ENCODE data around the gene MALT1. TPM values are rescaled to one million over a fixed set of nuclear protein-coding genes. Genes with fewer than 3 reads are reported as not detected.

Gene MALT1
- total RNA-seq, 1 experiment from 2014 or later, result 24.2 TPM

- Histone ChIP-seq H3F3A (ENCODE audit: low read length, unreplicated experiment) (no peaks in the 10 kb centered on the region), H3K27ac (ENCODE audit: low read length) (no peak overlapping the region), H3K9me3 (ENCODE audit: low read length) (no peaks in the 10 kb centered on the region), H3K27me3 (ENCODE audit: low read length) (no peaks in the 10 kb centered on the region), H3K4me3 (ENCODE audit: low read length) (no peak overlapping the region), H3K4me1 (ENCODE audit: insufficient read depth, low read length) (peaks cover 7% of the 10 kb centered on the region), H3K36me3 (ENCODE audit: low read depth, low read length) (peaks cover 7% of the 10 kb centered on the region; the same call in 1 of the 2 replicates), H3K9ac (ENCODE audit: low read length) (no peak overlapping the region), H3K4me2 (ENCODE audit: low read length) (no peak overlapping the region), H3K9me2 (replicated peaks; ENCODE audit: low read length) (no peaks in the 10 kb centered on the region), H4K20me1 (ENCODE audit: low read length) (no peaks in the 10 kb centered on the region), H3K79me2 (ENCODE audit: low read length) (peaks cover 4% of the 10 kb centered on the region; the same call in 1 of the 2 replicates), H2AFZ (ENCODE audit: low read length) (no peak overlapping the region)
- ChIA-PET POLR2A (ENCODE audit: unreplicated experiment) (no interaction called here), CTCF (no interaction called here)
- DNase-seq (no peak), ATAC-seq (no peak)
- intact Hi-C loops (cut with micrococcal nuclease), result no loop called here
- TF ChIP-seq EZH2phosphoT487 (IDR thresholded peaks at IDR 0.05; ENCODE audit: borderline replicate concordance, low read length), result no peak
- TF ChIP-seq CTCF (conservative IDR thresholded peaks at IDR 0.05; ENCODE audit: low read depth, low read length), result no peak
- TF ChIP-seq EZH2 (IDR thresholded peaks at IDR 0.05; ENCODE audit: low read length, unreplicated experiment), result no peak
- no TSS peak for BruUV-seq (replicated peaks)
Measured at GRCh38 chr18:58687871-58688308, 16.6 kb downstream of the MALT1 start.

- no peak overlapping the region for H3K4me3 ChIP-seq (ENCODE audit: low read length)
- H3K4me2 ChIP-seq (ENCODE audit: low read length), result no peak overlapping the region
- H3K36me3 ChIP-seq (ENCODE audit: low read depth, low read length), result peaks cover 7% of the 10 kb centered on the region; the same call in 1 of the 2 replicates
- no peak overlapping the region for H3K27ac ChIP-seq (ENCODE audit: low read length)
- POLR2A ChIA-PET (ENCODE audit: unreplicated experiment), result no interaction called here
- H2AFZ ChIP-seq (ENCODE audit: low read length), result no peak overlapping the region
- no peak for ATAC-seq
- TF ChIP-seq EZH2phosphoT487 (IDR thresholded peaks at IDR 0.05; ENCODE audit: borderline replicate concordance, low read length), result no peak
- no peak for TF ChIP-seq EZH2 (IDR thresholded peaks at IDR 0.05; ENCODE audit: low read length, unreplicated experiment)
- TF ChIP-seq CTCF (conservative IDR thresholded peaks at IDR 0.05; ENCODE audit: low read depth, low read length), result no peak
- H3K9me3 ChIP-seq (ENCODE audit: low read length), result no peaks in the 10 kb centered on the region
- peaks cover 4% of the 10 kb centered on the region for H3K79me2 ChIP-seq (ENCODE audit: low read length)
- no peak for DNase-seq
- H3K9me2 ChIP-seq (replicated peaks; ENCODE audit: low read length), result no peaks in the 10 kb centered on the region
- H3K9ac ChIP-seq (ENCODE audit: low read length), result no peak overlapping the region
- H3F3A ChIP-seq (ENCODE audit: low read length, unreplicated experiment), result no peaks in the 10 kb centered on the region
- BruUV-seq (replicated peaks), result no TSS peak
- H3K4me1 ChIP-seq (ENCODE audit: insufficient read depth, low read length), result no peaks in the 10 kb centered on the region
- intact Hi-C loops (cut with micrococcal nuclease), result no loop called here
- no peaks in the 10 kb centered on the region for H3K27me3 ChIP-seq (ENCODE audit: low read length)
- H4K20me1 ChIP-seq (ENCODE audit: low read length), result no peaks in the 10 kb centered on the region
- CTCF ChIA-PET, result no interaction called here
Measured at GRCh38 chr18:58690259-58690658, 19.0 kb downstream of the MALT1 start.

GRCh38 chr18:58691256-58691655 lies 20.0 kb downstream of the MALT1 start:
- CTCF ChIA-PET, result no interaction called here
- Histone ChIP-seq H3K9me3 (ENCODE audit: low read length) (no peaks in the 10 kb centered on the region), H3K4me2 (ENCODE audit: low read length) (no peak overlapping the region), H3K27me3 (ENCODE audit: low read length) (no peaks in the 10 kb centered on the region), H3K4me1 (ENCODE audit: insufficient read depth, low read length) (no peaks in the 10 kb centered on the region), H3K79me2 (ENCODE audit: low read length) (peaks cover 4% of the 10 kb centered on the region), H3K36me3 (ENCODE audit: low read depth, low read length) (peaks cover 6% of the 10 kb centered on the region; the same call in 1 of the 2 replicates), H2AFZ (ENCODE audit: low read length) (no peak overlapping the region), H3K9me2 (replicated peaks; ENCODE audit: low read length) (no peaks in the 10 kb centered on the region), H3K27ac (ENCODE audit: low read length) (no peak overlapping the region), H3F3A (ENCODE audit: low read length, unreplicated experiment) (no peaks in the 10 kb centered on the region), H3K4me3 (ENCODE audit: low read length) (no peak overlapping the region), H3K9ac (ENCODE audit: low read length) (no peak overlapping the region), H4K20me1 (ENCODE audit: low read length) (no peaks in the 10 kb centered on the region)
- intact Hi-C loops (cut with micrococcal nuclease), result no loop called here
- ATAC-seq, result no peak
- DNase-seq, result no peak
- TF ChIP-seq EZH2 (IDR thresholded peaks at IDR 0.05; ENCODE audit: low read length, unreplicated experiment) (no peak), CTCF (conservative IDR thresholded peaks at IDR 0.05; ENCODE audit: low read depth, low read length) (no peak), EZH2phosphoT487 (IDR thresholded peaks at IDR 0.05; ENCODE audit: borderline replicate concordance, low read length) (no peak)
- POLR2A ChIA-PET (ENCODE audit: unreplicated experiment), result no interaction called here
- BruUV-seq (replicated peaks), result no TSS peak

Measured in PC-3 (cell line).